Trophoblast cell (in vitro differentiated cells and primary cell): Measurements from ENCODE around the gene FMNL1.

ENCODE experiments used
- DNase-seq, 2 donors: peaks; one replicate each; pipeline ENCODE4 v3.0.0-alpha.2; 2016
- H2AFZ ChIP-seq: 2 replicates; pipeline ENCODE4 v1.6.1; 2013; ENCODE audit warnings: low read length, moderate library complexity, mild to moderate bottlenecking; ENCODE audit not compliant: insufficient read depth, poor library complexity
- H2AK5ac ChIP-seq: 2 replicates; pipeline ENCODE4 v1.6.1; 2013; ENCODE audit warnings: mild to moderate bottlenecking, low read length
- H2BK120ac ChIP-seq: 2 replicates; pipeline ENCODE4 v1.6.1; 2013; ENCODE audit warnings: low read length, mild to moderate bottlenecking, moderate library complexity; ENCODE audit not compliant: insufficient read depth, poor library complexity
- H2BK12ac ChIP-seq: 2 replicates; pipeline ENCODE4 v1.6.1; 2013; ENCODE audit warnings: mild to moderate bottlenecking, low read length, moderate library complexity
- H2BK5ac ChIP-seq: 2 replicates; pipeline ENCODE4 v1.6.1; 2013; ENCODE audit warnings: low read length, low read depth, moderate library complexity, mild to moderate bottlenecking; ENCODE audit not compliant: poor library complexity
- H3K14ac ChIP-seq: 2 replicates; pipeline ENCODE4 v1.6.1; 2013; ENCODE audit warnings: mild to moderate bottlenecking, low read length
- H3K18ac ChIP-seq: 2 replicates; pipeline ENCODE4 v1.6.1; 2013; ENCODE audit warnings: mild to moderate bottlenecking, low read length
- H3K23ac ChIP-seq: 2 replicates; pipeline ENCODE4 v1.6.1; 2013; ENCODE audit warnings: low read length
- H3K27ac ChIP-seq: 2 replicates; pipeline ENCODE4 v1.5.1; 2013; ENCODE audit warnings: low read depth, mild to moderate bottlenecking, inconsistent platforms, low read length, moderate library complexity
- H3K27me3 ChIP-seq: 2 replicates; pipeline ENCODE4 v1.6.1; 2013; ENCODE audit warnings: inconsistent platforms, mild to moderate bottlenecking, low read length, moderate library complexity; ENCODE audit not compliant: insufficient read depth
- H3K36me3 ChIP-seq, 2 experiments: 1 replicate in 1 of 2; 2 replicates in 1 of 2; pipeline ENCODE4 v1.6.1; 2013; ENCODE audit warnings: low read length in 2 of 2, mild to moderate bottlenecking in 2 of 2, moderate library complexity in 1 of 2; ENCODE audit not compliant: insufficient read depth in 2 of 2, control insufficient read depth in 1 of 2
- H3K4ac ChIP-seq: 2 replicates; pipeline ENCODE4 v1.6.1; 2013; ENCODE audit warnings: low read depth, mild to moderate bottlenecking, low read length, moderate library complexity
- H3K4me1 ChIP-seq, 2 experiments: 1 replicate in 1 of 2; 2 replicates in 1 of 2; pipeline ENCODE4 v1.6.1; 2013; ENCODE audit warnings: low read length in 2 of 2, mild to moderate bottlenecking in 2 of 2, moderate library complexity in 1 of 2; ENCODE audit not compliant: insufficient read depth in 2 of 2, control insufficient read depth in 1 of 2
- H3K4me2 ChIP-seq: 2 replicates; pipeline ENCODE4 v1.6.1; 2013; ENCODE audit warnings: inconsistent platforms, mild to moderate bottlenecking, low read length, moderate library complexity
- H3K4me3 ChIP-seq: 2 replicates; pipeline ENCODE4 v1.5.1; 2013; ENCODE audit warnings: mild to moderate bottlenecking, low read depth, low read length, inconsistent platforms
- H3K79me1 ChIP-seq: one replicate; pipeline ENCODE4 v1.6.1; 2013; ENCODE audit warnings: low read length
- H3K79me2 ChIP-seq: 2 replicates; pipeline ENCODE4 v1.6.1; 2013; ENCODE audit warnings: low read length, mild to moderate bottlenecking; ENCODE audit not compliant: control insufficient read depth, insufficient read depth, poor library complexity
- H3K9ac ChIP-seq: 2 replicates; pipeline ENCODE4 v1.6.1; 2013; ENCODE audit warnings: mild to moderate bottlenecking, low read length
- H3K9me3 ChIP-seq: 2 replicates; pipeline ENCODE4 v1.6.1; 2013; ENCODE audit warnings: low read depth, mild to moderate bottlenecking, control low read depth, inconsistent platforms, low read length; ENCODE audit not compliant: insufficient read depth
- H4K12ac ChIP-seq: 2 replicates; pipeline ENCODE4 v1.6.1; 2013; ENCODE audit warnings: low read depth, mild to moderate bottlenecking, low read length, moderate library complexity
- H4K8ac ChIP-seq: 2 replicates; pipeline ENCODE4 v1.6.1; 2013; ENCODE audit warnings: low read depth, mild to moderate bottlenecking, low read length, moderate library complexity
- H4K91ac ChIP-seq: one replicate; pipeline ENCODE4 v1.6.1; 2013; ENCODE audit warnings: low read depth, mild to moderate bottlenecking, low read length, moderate library complexity
- WGBS: extraction: QIAGEN DNeasy Blood & Tissue Kit; methylation state at CpG from one replicate; pipeline ENCODE4 v1.1.7; 2013; ENCODE audit warnings: missing lambda C conversion rate; ENCODE audit not compliant: insufficient read length, insufficient coverage; ENCODE audit errors: extremely low coverage; 5-methylcytosine and 5-hydroxymethylcytosine counted together

FMNL1 gene

GRCh38 chr17:45286286-45286685 lies 64.6 kb downstream of the FMNL1 start:
- H2BK12ac ChIP-seq, result no peak overlapping the region
- peaks cover 8 to 9% of the 10 kb centered on the region in 2 experiments for H3K4me1 ChIP-seq
- no peak overlapping the region for H2BK120ac ChIP-seq
- H3K79me1 ChIP-seq, result peaks cover 2% of the 10 kb centered on the region
- no peak overlapping the region for H2AK5ac ChIP-seq
- H3K4me2 ChIP-seq, result no peak overlapping the region
- WGBS, result no CpG with 5 or more reads among the region's 5 CpGs
- H3K4ac ChIP-seq, result no peak overlapping the region
- no peaks in the 10 kb centered on the region for H3K79me2 ChIP-seq
- H3K18ac ChIP-seq, result no peak overlapping the region
- no peak overlapping the region for H2AFZ ChIP-seq
- H3K9me3 ChIP-seq, result no peaks in the 10 kb centered on the region
- H4K91ac ChIP-seq, result no peak overlapping the region
- H3K27ac ChIP-seq, result no peak overlapping the region
- H3K23ac ChIP-seq, result no peak overlapping the region
- no peak overlapping the region for H4K12ac ChIP-seq
- no peak overlapping the region for H2BK5ac ChIP-seq
- peaks cover 27 to 38% of the 10 kb centered on the region in 2 experiments for H3K36me3 ChIP-seq
- no peak overlapping the region for H3K4me3 ChIP-seq
- H3K14ac ChIP-seq, result no peak overlapping the region
- no peak overlapping the region for H4K8ac ChIP-seq
- H3K9ac ChIP-seq, result no peak overlapping the region
- H3K27me3 ChIP-seq, result no peaks in the 10 kb centered on the region
- DNase-seq, result no peak

- no CpG with 5 or more reads among the region's 10 CpGs for WGBS
- no peak overlapping the region for H2BK5ac ChIP-seq
- H3K79me2 ChIP-seq, result no peaks in the 10 kb centered on the region
- H3K18ac ChIP-seq, result no peak overlapping the region
- no peaks in the 10 kb centered on the region for H3K27me3 ChIP-seq
- H2BK120ac ChIP-seq, result no peak overlapping the region
- H4K12ac ChIP-seq, result no peak overlapping the region
- H3K9me3 ChIP-seq, result no peaks in the 10 kb centered on the region
- no peak overlapping the region for H3K9ac ChIP-seq
- H3K4me2 ChIP-seq, result no peak overlapping the region
- no peak overlapping the region for H3K14ac ChIP-seq
- H3K79me1 ChIP-seq, result peaks cover 2% of the 10 kb centered on the region
- H3K36me3 ChIP-seq, result peaks cover 27 to 34% of the 10 kb centered on the region in 2 experiments
- H3K27ac ChIP-seq, result no peak overlapping the region
- no peak for DNase-seq
- H2AFZ ChIP-seq, result no peak overlapping the region
- no peak overlapping the region for H4K91ac ChIP-seq
- no peak overlapping the region for H2AK5ac ChIP-seq
- H3K4me1 ChIP-seq, result peaks cover 8 to 9% of the 10 kb centered on the region in 2 experiments
- H2BK12ac ChIP-seq, result no peak overlapping the region
- H3K4ac ChIP-seq, result no peak overlapping the region
- H3K23ac ChIP-seq, result no peak overlapping the region
- H4K8ac ChIP-seq, result no peak overlapping the region
- no peak overlapping the region for H3K4me3 ChIP-seq
Observed at GRCh38 chr17:45287526-45288500, 66.1 kb downstream of the FMNL1 start.

DNA sequence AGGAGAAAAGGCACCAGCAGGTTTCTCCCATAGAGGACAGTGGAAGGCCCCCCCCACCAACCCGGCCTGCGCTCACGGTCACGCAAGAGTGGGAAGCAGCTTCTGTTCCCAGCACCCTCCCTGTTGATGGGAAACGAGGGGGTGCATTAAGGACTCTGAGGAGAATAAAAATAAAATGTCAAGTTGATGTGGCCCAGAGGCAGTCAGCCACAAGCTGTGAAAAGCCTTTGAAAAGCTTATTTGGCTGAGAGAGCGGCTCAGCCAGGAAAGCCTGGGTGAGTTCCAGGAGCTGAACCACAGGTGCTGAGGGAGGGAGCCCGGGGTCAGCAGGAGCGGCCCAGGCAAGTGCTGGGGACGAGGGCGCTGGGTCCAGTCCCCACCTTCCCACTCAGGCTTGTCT lies 67.1 kb downstream of the FMNL1 start:
- WGBS, result no CpG with 5 or more reads among the region's 10 CpGs
- Histone ChIP-seq H3K4ac (no peak overlapping the region), H3K27ac (no peak overlapping the region), H3K9me3 (no peaks in the 10 kb centered on the region), H3K36me3 (peaks cover 18 to 25% of the 10 kb centered on the region in 2 experiments), H2BK12ac (no peak overlapping the region), H4K8ac (no peak overlapping the region), H4K91ac (no peak overlapping the region), H3K4me2 (no peak overlapping the region), H3K79me1 (peaks cover 2% of the 10 kb centered on the region), H3K4me3 (no peak overlapping the region), H2AFZ (no peak overlapping the region), H3K23ac (no peak overlapping the region), H3K79me2 (no peaks in the 10 kb centered on the region), H4K12ac (no peak overlapping the region), H3K27me3 (no peaks in the 10 kb centered on the region), H3K4me1 (peaks cover 12 to 16% of the 10 kb centered on the region in 2 experiments), H2BK5ac (no peak overlapping the region), H2AK5ac (no peak overlapping the region), H2BK120ac (no peak overlapping the region), H3K18ac (no peak overlapping the region), H3K14ac (no peak overlapping the region), H3K9ac (no peak overlapping the region)
- no peak for DNase-seq

- no CpG with 5 or more reads among the region's 15 CpGs for WGBS
- H3K4me1 ChIP-seq, result peaks cover 17 to 20% of the 10 kb centered on the region in 2 experiments
- no peaks in the 10 kb centered on the region for H3K79me2 ChIP-seq
Observed at GRCh38 chr17:45289301-45290268, 67.9 kb downstream of the FMNL1 start.

More at GRCh38 chr17:45289301-45290268, 67.9 kb downstream of the FMNL1 start:
- H3K4me2 ChIP-seq, result no peak overlapping the region
- H4K8ac ChIP-seq, result no peak overlapping the region
- H2AK5ac ChIP-seq, result no peak overlapping the region
- H2BK12ac ChIP-seq, result no peak overlapping the region
- no peak overlapping the region for H3K18ac ChIP-seq
- no peak overlapping the region for H4K91ac ChIP-seq
- no peaks in the 10 kb centered on the region for H3K27me3 ChIP-seq
- peaks cover 2% of the 10 kb centered on the region for H3K79me1 ChIP-seq
- H3K14ac ChIP-seq, result no peak overlapping the region
- DNase-seq, result peak in 1 of 2 donors; percentile 33
- H3K27ac ChIP-seq, result no peak overlapping the region
- no peak overlapping the region for H3K9ac ChIP-seq
- H4K12ac ChIP-seq, result no peak overlapping the region
- no peaks in the 10 kb centered on the region for H3K9me3 ChIP-seq
- peaks cover 11 to 19% of the 10 kb centered on the region in 2 experiments for H3K36me3 ChIP-seq
- no peak overlapping the region for H3K4me3 ChIP-seq
- H2BK120ac ChIP-seq, result no peak overlapping the region
- no peak overlapping the region for H3K23ac ChIP-seq
- H2BK5ac ChIP-seq, result no peak overlapping the region
- no peak overlapping the region for H2AFZ ChIP-seq
- H3K4ac ChIP-seq, result no peak overlapping the region
